ENCODE measurements around the gene SKP2.
"Not testable (repeated sequence)": the region's sequence is repeated elsewhere in the genome, so short reads cannot be mapped to it uniquely, and the experiment has no call there.

SKP2 gene

GRCh38 chr5:36156619-36157018 is 4.7 kb downstream of the SKP2 start:
- DNase-seq (ENCODE audit: low read depth): peak; percentile 82

DNA sequence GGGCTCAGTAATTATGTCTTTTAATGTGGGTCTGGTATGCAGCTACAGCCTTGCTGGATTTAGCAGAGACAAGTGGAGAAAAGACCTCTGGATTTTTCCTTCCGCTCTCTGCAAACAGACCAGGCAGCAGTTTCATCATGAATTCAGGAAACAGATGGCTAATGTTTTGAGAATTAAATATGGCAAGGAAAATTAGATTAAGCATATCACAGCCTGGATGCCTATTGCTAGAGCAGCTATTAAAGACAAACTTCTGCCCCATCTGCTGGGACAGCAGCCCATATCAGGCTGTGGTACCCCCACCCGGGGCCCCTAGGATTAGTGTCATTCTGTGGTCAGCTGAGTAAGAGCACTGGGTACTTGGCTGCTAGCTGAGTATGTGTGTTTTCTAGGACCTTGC is 6.2 kb downstream of the SKP2 start:
- DNase-seq (ENCODE audit: low read depth): no peak

- no peak for DNase-seq (ENCODE audit: low read depth)
Measured at GRCh38 chr5:36160617-36161016, 8.7 kb downstream of the SKP2 start.

GRCh38 chr5:36161361-36161760 is 9.4 kb downstream of the SKP2 start:
- no peak for DNase-seq (ENCODE audit: low read depth)

DNA sequence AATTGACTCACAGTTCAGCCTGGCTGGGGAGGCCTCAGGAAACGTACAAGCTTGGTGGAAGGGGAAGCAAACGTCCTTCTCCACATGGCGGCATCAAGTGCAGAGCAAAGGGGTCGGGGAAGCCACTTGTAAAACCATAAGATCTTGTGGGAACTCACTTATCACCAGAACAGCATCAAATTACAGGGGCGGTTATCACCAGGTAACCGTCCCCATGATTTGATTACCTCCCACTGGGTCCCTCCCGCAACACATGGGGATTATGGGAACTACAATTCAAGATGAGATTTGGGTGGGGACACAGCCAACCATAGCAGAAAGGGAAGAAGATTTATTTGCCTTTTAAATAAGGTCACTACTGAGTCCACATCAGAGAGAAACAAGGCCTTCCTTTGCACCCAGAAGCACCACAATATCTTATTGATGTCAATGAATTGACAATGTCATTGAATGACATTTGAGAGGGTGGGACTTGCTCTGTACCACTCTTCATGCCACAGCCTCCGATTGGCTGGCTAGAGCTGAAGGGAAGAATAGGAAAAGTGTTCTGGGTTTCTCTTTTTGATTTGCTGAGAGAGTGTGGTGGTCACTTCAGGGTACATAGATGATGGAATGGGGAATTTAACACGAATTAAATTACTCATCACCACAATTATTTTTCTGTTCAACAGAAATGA is 11.0 kb downstream of the SKP2 start:
- no peak for DNase-seq (ENCODE audit: low read depth)

GRCh38 chr5:36164461-36164860 is 12.6 kb downstream of the SKP2 start:
- no peak for DNase-seq (ENCODE audit: low read depth)

GRCh38 chr5:36168737-36169136 is 16.8 kb downstream of the SKP2 start:
- no peak for DNase-seq (ENCODE audit: low read depth)

GRCh38 chr5:36170832-36171424 is 19.0 kb downstream of the SKP2 start:
- no peak for DNase-seq (ENCODE audit: low read depth)

- no peak for DNase-seq (ENCODE audit: low read depth)
Measured at GRCh38 chr5:36172599-36172998, 20.7 kb downstream of the SKP2 start.

- DNase-seq (ENCODE audit: low read depth): no peak
Measured at GRCh38 chr5:36173426-36173825, 21.5 kb downstream of the SKP2 start.

DNA sequence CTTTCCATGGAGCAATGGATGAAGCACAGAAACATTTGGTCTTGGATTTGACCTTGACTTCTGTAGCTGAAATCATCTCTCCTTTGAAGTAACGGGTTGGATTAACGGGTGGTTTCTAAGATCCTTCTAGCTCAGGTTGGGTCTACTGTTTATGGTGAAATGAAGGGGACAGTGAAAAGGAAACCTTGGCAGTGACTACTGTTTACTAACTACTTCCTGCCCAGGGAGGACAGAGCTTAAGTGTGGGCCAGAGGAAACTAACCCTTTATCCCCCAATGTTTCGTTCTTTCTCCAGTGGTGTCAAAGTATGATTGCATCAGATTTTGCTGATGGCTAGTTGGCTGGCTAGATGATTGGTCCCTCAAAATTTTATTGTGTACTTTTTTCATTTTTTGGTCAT is 22.2 kb downstream of the SKP2 start:
- no peak for DNase-seq (ENCODE audit: low read depth)

GRCh38 chr5:36175043-36175442 is 23.1 kb downstream of the SKP2 start:
- no peak for DNase-seq (ENCODE audit: low read depth)

DNA sequence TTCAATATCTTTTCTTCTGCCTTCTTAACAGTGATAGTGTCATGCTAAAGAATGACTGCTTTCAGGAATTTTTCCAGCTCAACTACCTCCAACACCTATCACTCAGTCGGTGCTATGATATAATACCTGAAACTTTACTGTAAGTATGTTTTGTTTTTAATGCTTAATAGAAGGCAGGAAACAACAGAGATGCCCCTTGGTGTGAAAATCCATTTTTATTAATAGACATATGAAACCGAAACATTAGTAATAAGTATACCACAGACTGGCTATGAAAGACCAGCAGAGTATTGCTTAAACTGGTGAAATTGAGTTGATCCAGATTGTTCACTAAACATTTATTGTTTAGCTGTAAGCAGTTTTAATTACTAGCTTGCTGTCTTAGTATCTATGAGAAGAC is 25.2 kb downstream of the SKP2 start:
- no peak for DNase-seq (ENCODE audit: low read depth)

GRCh38 chr5:36177715-36178523 is 26.0 kb downstream of the SKP2 start:
- no peak for DNase-seq (ENCODE audit: low read depth)

GRCh38 chr5:36178524-36178890 is 26.6 kb downstream of the SKP2 start:
- DNase-seq (ENCODE audit: low read depth): no peak

- no peak for DNase-seq (ENCODE audit: low read depth)
Measured at GRCh38 chr5:36179950-36180349, 28.0 kb downstream of the SKP2 start.

DNA sequence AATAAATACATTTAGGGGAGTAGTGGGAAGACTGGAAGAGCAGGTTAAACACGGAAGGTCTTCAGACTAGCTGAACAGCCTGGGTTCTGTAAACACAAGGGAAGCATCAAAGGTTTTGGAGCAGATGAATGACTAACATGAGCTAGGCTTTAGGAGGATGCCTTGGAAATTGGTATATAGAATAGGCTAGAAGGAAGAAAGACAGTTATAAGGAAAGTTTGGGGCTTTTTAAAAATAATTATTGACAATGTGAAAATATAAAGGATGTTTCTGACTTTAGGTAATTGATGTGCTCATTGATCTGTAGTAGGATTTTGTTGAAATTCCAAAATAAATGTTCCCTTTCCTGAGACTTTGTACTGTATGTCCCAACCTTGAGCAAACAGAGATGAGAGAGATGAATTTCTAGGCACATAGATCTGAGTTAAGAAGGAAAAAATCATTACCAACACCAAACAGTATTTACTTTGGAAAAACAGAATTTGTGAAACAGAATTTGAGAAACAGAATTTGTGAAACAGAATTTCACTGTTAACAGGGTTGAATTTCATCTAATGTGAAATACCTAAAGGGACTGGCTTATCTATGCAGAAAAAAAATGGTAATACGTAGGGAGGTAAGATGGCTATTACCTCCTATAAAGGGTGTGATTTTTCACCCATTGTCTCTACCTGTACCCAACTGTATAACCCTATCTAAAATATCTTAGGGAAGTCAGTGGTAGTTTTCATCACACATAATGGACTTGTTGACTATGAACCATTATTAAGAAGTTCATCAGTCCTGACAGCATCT is 28.8 kb downstream of the SKP2 start:
- DNase-seq (ENCODE audit: low read depth): no peak

DNA sequence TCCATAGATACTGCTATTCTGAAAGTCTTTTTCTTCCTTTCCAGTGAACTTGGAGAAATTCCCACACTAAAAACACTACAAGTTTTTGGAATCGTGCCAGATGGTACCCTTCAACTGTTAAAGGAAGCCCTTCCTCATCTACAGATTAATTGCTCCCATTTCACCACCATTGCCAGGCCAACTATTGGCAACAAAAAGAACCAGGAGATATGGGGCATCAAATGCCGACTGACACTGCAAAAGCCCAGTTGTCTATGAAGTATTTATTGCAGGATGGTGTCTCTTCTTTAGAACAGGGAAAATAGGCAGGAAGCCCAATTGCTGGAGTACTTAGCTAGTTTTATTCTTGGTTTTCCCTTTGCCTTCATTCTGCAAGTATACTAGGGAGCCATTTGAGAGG is 29.9 kb downstream of the SKP2 start:
- DNase-seq (ENCODE audit: low read depth): no peak

GRCh38 chr5:36184408-36184807 is 32.5 kb downstream of the SKP2 start:
- DNase-seq (ENCODE audit: low read depth): not testable (repeated sequence)

- DNase-seq (ENCODE audit: low read depth): no peak
Measured at GRCh38 chr5:36193746-36194145, 41.8 kb downstream of the SKP2 start.

DNA sequence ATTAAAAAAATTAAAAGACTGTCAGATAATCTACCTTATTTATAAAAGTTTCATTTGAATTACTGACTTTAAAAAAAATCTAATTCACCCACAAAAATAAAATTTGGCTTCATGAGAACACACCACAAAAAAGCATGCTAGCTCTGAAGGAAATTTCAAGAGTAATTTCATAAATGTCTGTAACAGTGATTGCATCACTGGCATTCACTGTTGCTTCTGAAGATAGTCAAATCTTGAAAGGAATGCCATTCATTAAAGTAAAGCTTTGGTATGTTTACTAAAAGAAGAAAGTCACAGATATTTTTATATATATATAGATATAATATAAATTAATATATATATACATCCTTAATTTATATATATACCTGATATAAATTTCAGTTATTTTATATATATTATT is 46.4 kb downstream of the SKP2 start:
- no peak for DNase-seq (ENCODE audit: low read depth)

DNA sequence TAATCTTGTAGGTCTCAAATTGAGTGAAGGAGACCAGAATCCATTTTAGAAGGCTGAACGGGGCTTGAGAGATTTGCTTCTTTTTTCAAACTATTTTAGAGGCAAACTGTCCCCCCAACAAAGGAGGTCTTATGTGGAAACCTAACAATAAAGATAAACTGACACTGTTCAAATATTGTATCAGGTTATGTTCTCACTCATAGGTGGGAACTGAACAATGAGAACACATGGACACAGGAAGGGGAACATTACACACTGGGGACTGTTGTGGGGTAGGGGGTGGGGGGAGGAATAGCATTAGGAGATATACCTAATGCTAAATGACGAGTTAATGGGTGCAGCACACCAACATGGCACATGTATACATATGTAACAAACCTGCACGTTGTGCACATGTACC is 46.9 kb downstream of the SKP2 start:
- DNase-seq (ENCODE audit: low read depth): not testable (repeated sequence)

DNA sequence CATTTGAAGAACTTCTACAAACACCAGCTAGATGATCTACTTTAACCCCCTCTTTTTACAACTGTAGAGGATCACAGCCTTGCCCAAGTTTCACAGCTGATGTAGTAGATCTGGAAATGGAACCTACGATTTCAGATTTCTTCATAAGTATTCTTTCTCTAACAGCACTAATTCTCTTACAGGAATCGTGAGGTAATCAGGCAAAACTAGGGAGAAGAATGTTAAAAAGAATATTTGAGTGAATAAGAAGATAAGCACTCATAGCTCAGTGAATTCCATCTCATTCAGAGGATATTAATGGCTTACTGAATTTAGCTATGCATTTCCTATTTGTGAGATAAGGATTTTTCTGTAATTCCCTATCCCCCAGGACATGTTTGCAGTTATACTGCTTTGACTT is 47.7 kb downstream of the SKP2 start:
- no peak for DNase-seq (ENCODE audit: low read depth)

All from GM04504 (cell line).